HG03196 (cell line): Measurements from ENCODE around the gene UCP2.
"Not testable (repeated sequence)": the region's sequence is repeated elsewhere in the genome, so short reads cannot be mapped to it uniquely, and the experiment has no call there.

Experiments
- ATAC-seq: cut with Tn5 transposase; IDR thresholded peaks from one replicate; pipeline ENCODE4 v1.9.1; 2021; ENCODE audit not compliant: unreplicated experiment

The UCP2 gene

DNA sequence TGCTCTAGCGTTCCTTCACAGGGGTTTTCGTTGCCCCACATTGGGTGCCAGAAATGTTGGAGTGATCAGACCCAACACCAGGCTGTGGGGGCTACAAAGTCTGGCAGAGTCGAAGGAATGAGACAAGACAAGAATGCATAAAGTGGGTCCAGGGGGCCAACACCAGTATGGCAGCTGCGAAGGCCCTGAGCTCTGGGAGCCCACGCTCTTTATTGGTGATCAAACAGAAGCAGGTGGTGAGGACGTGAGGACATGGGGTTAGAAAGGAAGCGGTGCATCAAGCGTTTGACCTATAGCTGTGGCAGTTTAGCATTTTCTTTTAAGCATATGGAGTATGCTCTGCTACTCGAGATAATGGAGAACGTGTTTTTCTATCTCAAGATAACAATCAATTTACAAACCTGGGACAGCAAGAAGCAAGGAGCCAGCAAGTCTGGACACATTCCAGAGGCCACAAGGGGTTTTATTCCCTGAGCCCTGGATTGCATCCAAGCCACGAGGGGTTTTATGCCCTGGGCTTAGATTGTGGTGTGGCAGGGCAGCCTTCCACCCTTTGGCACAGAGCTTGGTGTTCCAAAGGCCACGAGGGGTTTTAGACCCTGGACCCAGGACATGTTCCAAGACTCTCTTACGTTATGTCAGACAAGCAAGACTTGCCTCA, 35.7 kb downstream of the UCP2 start:
- no peak for ATAC-seq

DNA sequence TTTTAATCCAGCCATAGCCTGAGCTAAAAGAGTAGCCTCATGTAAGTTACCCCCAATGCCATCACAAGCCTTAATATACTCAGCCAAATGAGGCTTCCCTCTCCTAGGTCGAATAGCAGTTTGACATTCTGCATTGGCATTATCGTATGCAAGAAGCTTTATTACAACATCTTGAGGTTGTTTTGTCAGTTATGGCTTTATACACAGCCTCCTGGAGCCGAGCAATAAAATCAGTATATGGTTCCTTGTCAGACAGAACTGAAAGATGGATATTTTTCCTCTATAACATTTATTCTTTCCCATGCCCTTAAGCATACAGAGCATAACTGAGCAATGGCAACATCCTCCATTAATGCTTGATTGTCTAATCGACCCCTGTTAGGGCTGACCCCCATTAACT, 37.2 kb downstream of the UCP2 start:
- no peak for ATAC-seq

DNA sequence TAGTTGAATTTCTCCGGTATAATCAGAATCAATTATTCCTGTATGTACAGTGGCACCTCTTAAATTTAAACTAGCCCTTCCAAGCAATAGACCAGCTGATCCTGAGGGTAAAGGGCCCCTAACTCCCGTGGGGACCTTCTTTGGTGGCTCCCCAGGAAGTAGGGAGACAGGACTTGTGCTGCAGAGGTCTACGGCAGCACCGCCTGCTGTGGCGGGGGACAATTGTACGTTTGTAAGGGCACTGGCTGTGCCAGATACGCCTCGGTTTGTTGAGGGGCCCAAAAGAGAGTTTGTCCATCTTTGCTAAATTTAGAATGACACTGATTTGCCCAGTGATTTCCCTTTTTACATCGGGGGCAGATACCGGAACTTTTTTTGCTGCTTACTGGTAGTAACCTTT, 37.7 kb downstream of the UCP2 start:
- ATAC-seq, result no peak

DNA sequence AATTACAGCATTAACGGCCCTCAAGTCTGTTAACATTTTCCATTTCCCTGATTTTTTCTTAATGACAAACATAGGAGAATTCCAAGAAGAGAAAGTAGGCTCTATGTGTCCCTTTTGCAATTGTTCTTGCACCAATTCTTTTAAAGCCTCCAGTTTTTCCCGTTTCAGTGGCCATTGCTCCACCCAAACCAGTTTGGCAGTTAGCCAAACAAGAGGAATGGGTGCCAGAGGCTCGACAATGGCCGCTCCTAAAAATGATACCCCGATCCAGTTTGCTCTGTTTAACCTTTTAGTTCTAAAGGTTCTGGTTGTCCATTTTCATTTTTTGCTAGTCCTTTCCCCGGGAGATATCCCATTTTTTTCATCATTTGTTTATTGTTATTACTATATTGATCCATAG, 38.6 kb downstream of the UCP2 start:
- ATAC-seq, result no peak

DNA sequence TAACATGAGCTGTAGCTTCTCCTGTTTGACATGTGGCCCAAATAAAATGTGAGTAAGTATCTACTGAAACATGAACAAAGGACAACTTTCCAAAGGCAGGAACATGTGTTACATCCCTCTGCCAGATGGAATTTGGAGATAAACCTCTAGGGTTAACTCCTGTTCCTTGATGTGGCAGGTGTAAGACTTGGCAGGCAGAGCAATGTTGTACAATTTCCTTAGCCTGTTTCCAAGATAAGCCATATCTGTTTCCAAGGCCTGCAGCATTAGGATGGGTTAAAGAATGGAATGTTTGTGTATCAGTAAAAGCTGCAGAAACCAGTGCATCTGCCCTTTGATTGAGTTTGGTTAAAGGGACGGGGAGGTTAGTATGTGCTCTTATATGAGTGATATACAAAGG, 40.6 kb downstream of the UCP2 start:
- ATAC-seq, result no peak

DNA sequence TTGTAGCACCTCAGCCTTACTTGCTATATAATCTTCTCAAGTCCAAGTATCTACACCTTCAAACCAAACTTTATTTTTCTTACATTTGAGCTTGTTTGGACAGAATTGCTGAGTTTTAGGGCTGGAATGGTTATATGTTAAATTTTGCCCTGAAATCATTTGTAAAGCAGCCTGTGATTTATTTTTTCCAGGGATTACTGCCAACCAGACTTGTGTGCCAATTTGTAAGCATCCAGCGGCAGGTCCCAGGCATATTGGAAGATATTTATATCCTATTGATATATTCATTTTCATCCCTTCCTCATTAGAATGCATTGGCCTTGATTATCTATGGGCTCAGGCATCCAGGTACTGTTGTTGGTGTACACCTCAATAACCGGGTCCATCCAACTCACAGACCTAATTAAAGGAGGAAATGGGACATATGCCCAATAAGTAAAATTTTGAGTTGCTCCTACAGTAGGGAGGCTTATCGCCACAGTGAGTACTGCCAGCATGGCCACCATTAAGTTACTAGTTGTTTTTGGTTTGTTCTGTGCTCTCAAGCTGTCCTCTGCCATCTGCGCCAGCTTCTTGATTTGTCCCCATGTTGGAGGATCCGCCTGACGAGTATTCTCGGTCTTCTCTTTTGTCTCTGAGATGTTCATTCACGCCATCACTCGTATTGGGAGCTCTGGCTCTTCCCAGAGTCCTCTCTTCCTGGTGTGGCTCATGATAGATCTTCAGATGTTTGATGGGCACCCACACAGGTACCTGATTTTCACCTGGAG, 41.7 kb downstream of the UCP2 start:
- no peak for ATAC-seq

DNA sequence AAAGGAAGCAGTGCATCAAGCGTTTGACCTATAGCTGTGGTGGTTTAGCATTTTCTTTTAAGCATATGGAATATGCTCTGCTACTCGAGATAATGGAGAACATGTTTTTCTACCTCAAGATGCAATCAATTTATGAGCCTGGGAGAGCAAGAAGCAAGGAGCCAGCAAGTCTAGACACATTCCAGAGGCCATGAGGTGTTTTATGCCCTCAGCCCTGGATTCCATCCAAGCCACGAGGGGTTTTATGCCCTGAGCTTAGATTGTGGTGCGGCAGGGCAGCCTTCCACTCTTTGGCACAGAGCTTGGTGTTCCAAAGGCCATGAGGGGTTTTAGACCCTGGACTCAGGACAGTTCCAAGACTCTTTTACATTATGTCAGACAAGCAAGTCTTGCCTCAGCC, 43.5 kb downstream of the UCP2 start:
- ATAC-seq, result no peak

DNA sequence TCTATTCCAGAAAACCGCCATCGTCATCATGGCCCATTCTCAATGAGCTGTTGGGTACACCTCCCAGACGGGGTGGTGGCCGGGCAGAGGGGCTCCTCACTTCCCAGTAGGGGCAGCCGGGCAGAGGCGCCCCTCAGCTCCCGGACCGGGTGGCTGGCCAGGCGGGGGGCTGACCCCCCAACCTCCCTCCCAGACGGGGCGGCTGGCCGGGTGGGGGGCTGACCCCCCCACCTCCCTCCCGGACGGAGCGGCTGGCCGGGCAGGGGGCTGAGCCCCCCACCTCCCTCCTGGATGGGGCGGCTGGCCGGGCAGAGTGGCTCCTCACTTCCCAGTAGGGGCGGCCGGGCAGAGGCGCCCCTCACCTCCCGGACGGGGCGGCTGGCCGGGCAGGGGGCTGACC, 46.6 kb downstream of the UCP2 start:
- not testable (repeated sequence) for ATAC-seq

DNA sequence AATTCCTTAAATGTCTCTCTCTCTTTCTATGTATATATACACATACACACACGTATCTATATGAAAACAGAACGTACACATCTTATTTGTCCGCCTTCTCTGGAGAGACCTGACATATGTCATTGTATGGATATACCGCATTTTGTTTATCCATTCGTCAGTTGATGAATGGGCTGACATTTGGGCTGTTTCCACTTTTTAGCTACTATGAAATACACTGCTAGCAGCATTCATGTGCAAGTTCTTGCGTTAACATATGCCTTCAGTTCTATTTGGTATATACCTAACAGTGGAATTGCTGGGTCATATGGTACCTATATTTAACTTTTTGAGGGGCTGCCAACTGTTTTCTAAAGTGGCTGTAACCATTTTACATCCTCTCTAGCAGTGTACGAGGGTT, 49.9 kb downstream of the UCP2 start:
- ATAC-seq, result no peak

DNA sequence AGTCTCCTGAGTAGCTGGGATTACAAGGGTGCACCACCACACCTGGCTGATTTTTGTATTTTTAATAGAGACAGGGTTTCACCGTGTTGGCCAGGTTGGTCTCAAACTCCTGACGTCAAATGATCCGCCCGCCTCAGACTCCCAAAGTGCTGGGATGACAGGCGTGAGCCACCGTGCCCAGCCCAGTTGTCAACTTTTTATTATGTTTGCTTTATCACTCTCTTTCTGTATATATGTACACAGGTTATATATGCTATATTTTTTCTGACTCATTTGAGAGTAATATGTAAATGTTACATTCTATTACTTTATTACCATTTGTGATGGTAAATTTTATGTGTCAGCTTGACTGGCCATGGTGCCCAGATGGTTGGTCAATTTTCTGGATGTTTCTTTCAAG, 50.7 kb downstream of the UCP2 start:
- ATAC-seq, result no peak

DNA sequence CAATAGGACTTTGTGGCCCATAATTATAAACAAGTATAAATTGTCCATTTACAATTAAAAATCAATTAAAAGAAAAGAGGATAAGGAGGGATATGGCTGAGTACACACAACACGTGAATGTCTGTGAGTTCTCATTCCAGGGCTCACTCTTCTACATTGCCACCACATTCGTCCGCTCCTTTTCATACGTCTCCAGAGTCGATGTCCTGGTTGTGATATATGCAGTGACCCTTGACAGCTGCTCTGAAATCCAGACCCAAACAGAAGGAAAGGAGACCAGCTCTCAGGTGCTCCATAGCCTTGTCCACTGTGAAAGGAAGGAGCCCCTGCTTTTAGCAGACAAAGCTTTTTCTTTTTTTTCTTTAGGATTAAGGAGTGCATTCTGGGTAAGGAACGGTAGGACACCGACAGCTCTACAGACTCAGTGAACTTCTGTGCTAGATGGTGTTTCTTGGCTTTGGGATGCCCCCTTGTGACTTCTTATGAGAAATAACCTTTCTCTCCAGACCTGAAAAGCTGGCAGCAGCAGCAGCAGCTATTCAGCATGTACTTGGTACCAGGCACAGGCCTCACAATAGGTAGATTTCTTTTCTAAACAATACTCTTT, 51.5 kb downstream of the UCP2 start:
- ATAC-seq, result no peak

DNA sequence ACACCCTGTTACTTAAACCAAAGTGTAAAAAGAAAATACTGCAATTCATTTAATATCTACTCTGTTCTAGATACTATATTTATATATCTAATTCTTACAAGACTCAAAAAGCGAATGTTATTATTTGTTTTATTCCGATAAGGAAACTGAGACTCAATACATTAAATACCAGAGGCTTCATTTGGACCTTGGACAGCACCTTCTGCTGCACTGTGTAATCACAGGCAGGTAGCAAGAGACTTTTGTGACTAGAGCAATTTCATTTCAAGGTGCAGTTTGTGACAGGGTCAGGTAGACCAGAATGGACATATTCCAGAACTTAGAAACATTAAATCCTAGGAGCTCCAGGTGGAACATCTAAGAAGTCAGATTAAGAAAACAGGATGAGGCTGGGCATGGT, 53.3 kb downstream of the UCP2 start:
- ATAC-seq, result no peak
